ENCODE results near the gene BORCS6. TPM values are rescaled to one million over a fixed set of nuclear protein-coding genes. Genes with fewer than 3 reads are reported as not detected.

The BORCS6 gene
- total RNA-seq (2016; rRNA removed; fragmentation: Illumina TruSeq; extraction: Trizol): 5.1 and 5.3 TPM in 2 replicates
- total RNA-seq (2016; cell fraction: cytosol; rRNA removed; fragmentation: Illumina TruSeq; extraction: Trizol; ENCODE audit: low read depth): 1.3 and 1.4 TPM in 2 replicates
- 4.3 and 5.3 TPM in 2 replicates for total RNA-seq (2016; cell fraction: insoluble cytoplasmic fraction; rRNA removed; fragmentation: Illumina TruSeq; extraction: Trizol)
- total RNA-seq (2016; cell fraction: membrane; rRNA removed; fragmentation: Illumina TruSeq; extraction: Trizol): 3.0 and 3.2 TPM in 2 replicates
- 2.1 and 2.4 TPM in 2 replicates for total RNA-seq (2016; cell fraction: nucleus; rRNA removed; fragmentation: Illumina TruSeq; extraction: Trizol)
- 2.0 and 3.2 TPM in 2 replicates for polyA plus RNA-seq (2011; rRNA removed)
- 3.3 and 3.8 TPM in 2 replicates for polyA plus RNA-seq (2011; cell fraction: cytosol; rRNA removed)
- 1.8 and 2.1 TPM in 2 replicates for polyA plus RNA-seq (2011; cell fraction: nucleus; rRNA removed)
- 2.9 and 3.6 TPM in 2 replicates for polyA plus RNA-seq (2012)
- polyA plus RNA-seq (2016; cell fraction: cytosol; fragmentation: Illumina TruSeq; extraction: Trizol; ENCODE audit: low read depth): 1.1 TPM in 2 replicates
- polyA plus RNA-seq (2016; cell fraction: insoluble cytoplasmic fraction; fragmentation: Illumina TruSeq; extraction: Trizol; ENCODE audit: low read depth): 4.1 and 5.6 TPM in 2 replicates
- 1.5 and 1.8 TPM in 2 replicates for polyA plus RNA-seq (2016; cell fraction: membrane; fragmentation: Illumina TruSeq; extraction: Trizol; ENCODE audit: low read depth)
- 2.6 and 2.8 TPM in 2 replicates for polyA plus RNA-seq (2016; cell fraction: nucleus; fragmentation: Illumina TruSeq; extraction: Trizol; ENCODE audit: insufficient read depth, low read depth)
- polyA minus RNA-seq (2011; rRNA and poly(A)+ RNA removed; ENCODE audit: low replicate concordance): 6.1 and 8.3 TPM in 2 replicates
- polyA minus RNA-seq (2011; cell fraction: cytosol; rRNA and poly(A)+ RNA removed): 2.1 and 3.3 TPM in 2 replicates
- polyA minus RNA-seq (2011; cell fraction: nucleus; rRNA and poly(A)+ RNA removed): 1.2 and 1.9 TPM in 2 replicates
- percentile 39 among the genes with signal in this experiment for Bru-seq, nascent RNA
- BruChase-seq, experiment 1, labeled RNA remaining after a 6-hour chase: percentile 49 among the genes with signal in this experiment
- BruChase-seq, experiment 2, labeled RNA remaining after a 2-hour chase: percentile 51 among the genes with signal in this experiment
- long read RNA-seq, experiment 1, transcript BORCS6-201 (1 exons, 2,575 nt): major isoform, 22 of 22 reads
- long read RNA-seq, experiment 1, partial matches to known transcripts: 0 of 22 reads
- long read RNA-seq, experiment 1, other reads (novel, unspliced or antisense): 0 of 22 reads
- long read RNA-seq, experiment 2, transcript BORCS6-201 (1 exons, 2,575 nt): major isoform, 37 of 37 reads
- long read RNA-seq, experiment 2, partial matches to known transcripts: 0 of 37 reads
- long read RNA-seq, experiment 2, other reads (novel, unspliced or antisense): 0 of 37 reads

- Histone ChIP-seq H3K4me2 (ENCODE audit: low read depth, low read length) (peak within 1 kb of the TSS; percentile 98), H3K36me3 (replicated peaks in 1 of 2; ENCODE audit: control insufficient read depth in 1 of 2, insufficient read depth in 2 of 2, low read length in 2 of 2) (no peaks in the 10 kb centered on the region), H3K9ac (ENCODE audit: insufficient read depth, low read depth, low read length) (peak within 1 kb of the TSS; percentile 79), H3K4me1 (ENCODE audit: insufficient read depth, low read length) (peaks cover 47% of the 10 kb centered on the region), H4K20me1 (ENCODE audit: insufficient read depth, low read length) (peaks cover 6% of the 10 kb centered on the region), H3K27me3 (ENCODE audit: control insufficient read depth in 1 of 2, insufficient read depth in 2 of 2, low read length in 2 of 2) (no peaks in the 10 kb centered on the region; a peak in 1 of 5 replicates), H2AFZ (ENCODE audit: low read length) (no peak within 1 kb of the TSS), H3K4me3 (replicated peaks in 1 of 3; ENCODE audit: insufficient read depth in 1 of 3, low read depth in 2 of 3, low read length in 3 of 3) (peak within 1 kb of the TSS; percentile 74 to 92 (median 77)), H3K27ac (ENCODE audit: extremely low read length, insufficient read depth, low read length) (peak within 1 kb of the TSS; percentile 64), H3K9me3 (ENCODE audit: low read length) (no peaks in the 10 kb centered on the region), H3K79me2 (ENCODE audit: insufficient read depth, low read length) (peaks cover 8% of the 10 kb centered on the region)
- ATAC-seq (peak; percentile 67), FAIRE-seq (peak; percentile 76), DNase-seq (ENCODE audit: low spot score) (peak; percentile 95)
- in situ Hi-C loops (cut with HindIII; ENCODE audit: extremely low pct_ligation_motif_present, low pct_unique_long_range_greater_than_20kb): loop anchor here (5.0 to 10.0 kb wide), 2 partner anchors 32 to 65 kb away; partner anchors contain the start of gene HES7
- TSS peak; percentile 71 for BruUV-seq (replicated peaks)
- intact Hi-C loops (cut with micrococcal nuclease; ENCODE audit: unreplicated experiment): loop anchor here (5.0 kb wide), 1 partner anchor 53 kb away; no protein-coding TSS in a partner anchor
- WGBS (ENCODE audit: low lambda C conversion rate): under 1% methylated on average over 28 of the region's 70 CpGs
- ChIA-PET POLR2A (interaction anchor here (0.7 to 9.9 kb wide), 10 partner anchors 15 to 503 kb away, joined by 3 to 160 read pairs (median 12); partner anchors contain the start of genes AURKB, CTC1, PFAS and SLC25A35), CTCF (ENCODE audit: low intra/inter-chr PET ratio, low total read pairs) (no interaction called here)
- TF ChIP-seq GATAD2A (CRISPR knock-in tag; IDR thresholded peaks at IDR 0.05) (no peak), BCL3 (CRISPR knock-in tag; IDR thresholded peaks at IDR 0.05) (peak; percentile 34; the same call in 1 of the 2 replicates), ZSCAN25 (CRISPR knock-in tag; IDR thresholded peaks at IDR 0.05) (peak; percentile 36; the same call in 1 of the 2 replicates), ZNF138 (CRISPR knock-in tag; IDR thresholded peaks at IDR 0.05; ENCODE audit: low read depth) (0 out of 2 replicates have a peak, but pooled peaks have one; percentile 46), ZNF407 (CRISPR knock-in tag; IDR thresholded peaks at IDR 0.05; ENCODE audit: not compliant biosample characterization) (peak; percentile 20), ATF1 (CRISPR knock-in tag; IDR thresholded peaks at IDR 0.05) (0 out of 2 replicates have a peak, but pooled peaks have one; percentile 18), YY1 (IDR thresholded peaks at IDR 0.05; ENCODE audit: insufficient read depth, insufficient replicate concordance, low read depth, low read length) (peak; percentile 57)
Observed at GRCh38 chr17:8189711-8190477, at the start of gene BORCS6. Gene BORCS6, minus strand, starts transcription at chr17:8190180. Its CDS starts 40 bp downstream, at chr17:8190140.

All from HepG2 (cell line).